GM21526 (cell line): Measurements from ENCODE around the gene MTHFD1L.
"Not testable (repeated sequence)": the region's sequence is repeated elsewhere in the genome, so short reads cannot be mapped to it uniquely, and the experiment has no call there.

Experiments used
- ATAC-seq: cut with Tn5 transposase; IDR thresholded peaks from one replicate; pipeline ENCODE4 v1.9.1; 2021; ENCODE audit warnings: moderate library complexity; ENCODE audit not compliant: unreplicated experiment, low FRiP score

The MTHFD1L gene

GRCh38 chr6:151087055-151087454 is 221.6 kb downstream of the MTHFD1L start:
- not testable (repeated sequence) for ATAC-seq

DNA sequence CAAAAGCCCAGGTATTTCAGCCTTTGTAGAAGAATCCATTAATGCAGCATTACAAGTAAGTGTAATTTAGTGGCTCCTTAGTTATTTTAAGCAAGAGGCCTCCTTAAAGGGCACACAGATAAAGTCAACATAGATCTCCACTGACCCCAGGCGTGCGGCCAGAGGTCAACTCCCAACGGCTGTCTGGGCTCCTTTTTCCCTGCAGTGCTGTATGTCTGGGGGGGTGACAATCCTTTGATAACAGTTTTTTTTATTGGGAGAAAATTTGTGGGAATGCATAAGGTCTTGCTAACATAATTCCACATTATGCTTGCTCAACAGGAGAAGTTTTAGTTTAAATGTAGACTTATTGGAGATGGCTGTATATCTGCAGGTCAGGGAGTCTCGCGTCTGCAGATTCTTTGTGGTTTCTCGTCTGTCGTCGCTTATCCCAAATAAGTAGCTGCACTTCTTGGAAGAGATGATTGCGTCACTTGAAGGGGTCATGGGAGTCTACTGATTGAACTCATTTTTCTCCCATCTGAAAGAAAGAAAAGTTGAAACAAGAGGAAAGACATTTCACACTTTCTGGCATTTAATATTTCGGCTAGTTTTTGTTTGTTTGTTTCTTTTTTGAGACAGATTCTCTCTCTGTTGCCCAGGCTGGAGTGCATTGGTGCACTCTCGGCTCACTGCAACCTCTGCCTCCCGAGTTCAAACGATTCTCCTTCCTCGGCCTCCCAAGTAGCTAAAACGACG is 222.5 kb downstream of the MTHFD1L start:
- no peak for ATAC-seq

GRCh38 chr6:151088599-151088935 is 223.1 kb downstream of the MTHFD1L start:
- no peak for ATAC-seq

DNA sequence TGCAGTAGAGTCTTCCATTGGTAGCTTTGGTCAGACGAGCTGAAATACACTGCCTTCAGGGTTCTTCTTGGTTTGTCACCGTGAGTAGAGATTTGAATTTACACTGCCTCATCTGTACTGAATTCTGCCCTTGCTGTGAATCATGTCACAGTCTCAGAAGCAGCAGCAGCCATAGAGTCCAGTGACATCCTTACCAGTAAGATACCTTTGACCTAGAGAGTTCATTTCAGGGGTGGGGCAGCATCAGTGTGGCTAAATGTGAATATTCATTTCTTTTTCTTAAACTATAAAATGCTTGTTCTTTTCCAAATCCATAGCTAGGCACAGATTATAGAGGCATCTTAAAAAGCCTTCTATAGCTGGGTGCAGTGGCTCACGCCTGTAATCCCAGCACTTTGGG is 223.5 kb downstream of the MTHFD1L start:
- no peak for ATAC-seq

GRCh38 chr6:151089978-151090377 is 224.5 kb downstream of the MTHFD1L start:
- ATAC-seq: no peak

GRCh38 chr6:151091571-151091970 is 226.1 kb downstream of the MTHFD1L start:
- ATAC-seq: no peak

DNA sequence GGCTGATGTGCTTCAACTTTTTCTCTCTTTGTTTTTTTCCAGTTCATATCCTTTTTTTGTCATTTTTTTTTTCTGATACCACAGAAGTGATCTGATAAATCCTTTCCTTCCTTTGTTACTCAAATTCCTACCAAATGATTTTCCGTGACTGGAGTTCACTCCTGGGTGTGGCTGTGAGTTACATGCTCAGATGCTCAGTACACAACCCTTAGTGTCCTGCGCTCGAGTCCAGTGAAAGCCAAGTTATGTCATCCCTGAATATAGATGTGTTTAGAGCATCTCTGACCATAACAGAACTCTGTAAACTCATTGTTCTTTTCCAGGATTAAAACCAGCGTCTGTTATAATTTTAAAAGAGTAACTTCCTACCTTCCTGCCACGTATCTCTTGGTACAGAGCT is 227.1 kb downstream of the MTHFD1L start:
- ATAC-seq: no peak

- no peak for ATAC-seq
Measured at GRCh38 chr6:151093706-151094105, 228.2 kb downstream of the MTHFD1L start.

- ATAC-seq: no peak
Measured at GRCh38 chr6:151095538-151096254, 230.2 kb downstream of the MTHFD1L start.

DNA sequence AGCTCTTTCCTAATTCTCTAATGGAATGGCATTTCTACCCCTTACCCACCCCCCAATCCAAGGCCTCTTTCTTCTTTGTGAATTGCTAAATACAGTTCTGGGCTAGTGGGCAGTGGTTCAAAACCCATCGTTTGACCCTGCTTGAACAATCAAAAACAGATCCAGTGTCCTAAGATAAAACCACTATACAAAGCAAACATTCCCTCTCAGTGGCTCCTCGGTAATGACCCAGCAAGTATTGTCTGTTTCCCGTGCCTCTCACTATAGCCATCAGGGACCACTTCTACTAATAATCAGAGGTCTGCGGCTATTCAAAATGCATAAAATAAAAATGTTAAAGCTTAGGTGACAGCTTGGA is 230.7 kb downstream of the MTHFD1L start:
- no peak for ATAC-seq

DNA sequence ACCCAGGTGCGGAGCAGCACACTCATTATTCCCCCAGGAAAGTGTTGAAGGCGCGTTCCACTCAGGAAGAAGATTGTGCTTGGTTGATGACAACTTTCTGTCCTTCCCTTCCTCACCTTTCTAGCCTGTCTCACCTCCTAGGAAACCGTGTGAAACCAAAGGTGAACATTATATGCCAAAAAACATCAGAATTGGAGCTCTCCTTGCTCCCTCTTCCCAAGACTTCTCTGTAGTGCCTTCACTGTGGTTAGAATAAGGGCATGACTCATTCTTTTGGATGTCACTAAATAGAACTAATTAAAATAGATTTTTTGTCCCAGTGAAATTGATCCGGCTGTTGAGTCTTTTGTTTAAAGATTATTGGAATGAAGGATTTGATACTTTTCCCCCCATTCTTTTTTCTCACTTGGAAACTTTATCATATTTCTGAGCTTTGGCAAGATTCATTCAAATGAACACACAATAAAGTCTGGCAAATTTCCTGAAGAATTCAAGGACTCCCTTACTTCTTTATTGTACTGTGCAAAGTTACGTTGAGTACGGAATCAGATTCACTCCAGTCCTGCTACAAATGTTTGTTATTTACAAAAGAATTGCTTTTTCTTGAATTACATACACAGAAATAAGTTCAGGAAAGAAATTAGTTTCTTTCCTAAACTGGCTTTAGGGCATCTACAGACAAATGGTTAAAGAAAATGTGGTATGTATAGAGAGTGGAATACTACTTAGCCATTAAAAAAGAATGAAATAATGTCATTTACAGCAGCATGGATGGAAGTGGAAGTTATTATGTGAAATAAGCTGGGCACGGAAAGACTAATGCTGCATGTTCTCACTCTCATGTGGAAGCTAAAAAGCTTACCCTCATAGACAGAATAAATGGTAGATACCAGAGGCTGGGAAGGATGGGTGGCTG is 231.4 kb downstream of the MTHFD1L start:
- ATAC-seq: no peak

DNA sequence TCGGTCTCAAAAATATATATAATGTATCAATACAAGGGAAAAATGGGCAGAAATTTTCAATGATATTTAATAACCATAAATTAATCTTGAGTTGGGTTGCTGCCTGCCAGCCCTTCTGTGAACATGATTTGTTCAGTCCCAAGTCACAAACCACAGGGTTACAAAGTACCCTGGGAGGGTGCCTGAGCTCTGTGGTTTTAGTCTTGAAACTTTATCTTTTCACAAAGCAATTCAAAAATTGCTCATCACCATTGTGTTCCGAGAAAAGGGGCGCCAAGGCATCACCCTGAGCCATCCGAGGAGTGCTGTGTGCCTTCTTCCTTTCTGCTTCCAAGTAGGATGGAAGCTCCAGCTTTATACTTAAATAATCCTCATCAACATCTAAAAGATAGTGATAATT is 232.7 kb downstream of the MTHFD1L start:
- no peak for ATAC-seq

DNA sequence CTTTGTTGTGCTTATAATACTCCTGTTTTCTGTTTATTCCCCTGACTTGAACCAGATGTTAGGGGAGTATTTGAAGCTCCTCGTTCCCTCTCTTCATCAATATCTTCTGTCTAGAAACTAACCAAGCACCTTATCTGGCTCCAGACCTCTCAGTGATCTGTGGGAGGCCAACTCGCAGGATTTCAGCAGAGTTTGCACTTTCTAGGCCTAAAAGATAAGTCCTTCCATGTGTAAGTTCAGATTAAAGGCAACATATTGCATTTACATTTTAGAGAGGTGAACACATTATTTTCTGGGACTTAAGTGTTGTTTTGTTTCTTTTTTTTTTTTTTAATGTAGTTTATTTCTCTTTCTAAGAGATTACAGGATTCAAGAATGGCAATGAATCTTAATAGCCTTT is 234.8 kb downstream of the MTHFD1L start:
- no peak for ATAC-seq

DNA sequence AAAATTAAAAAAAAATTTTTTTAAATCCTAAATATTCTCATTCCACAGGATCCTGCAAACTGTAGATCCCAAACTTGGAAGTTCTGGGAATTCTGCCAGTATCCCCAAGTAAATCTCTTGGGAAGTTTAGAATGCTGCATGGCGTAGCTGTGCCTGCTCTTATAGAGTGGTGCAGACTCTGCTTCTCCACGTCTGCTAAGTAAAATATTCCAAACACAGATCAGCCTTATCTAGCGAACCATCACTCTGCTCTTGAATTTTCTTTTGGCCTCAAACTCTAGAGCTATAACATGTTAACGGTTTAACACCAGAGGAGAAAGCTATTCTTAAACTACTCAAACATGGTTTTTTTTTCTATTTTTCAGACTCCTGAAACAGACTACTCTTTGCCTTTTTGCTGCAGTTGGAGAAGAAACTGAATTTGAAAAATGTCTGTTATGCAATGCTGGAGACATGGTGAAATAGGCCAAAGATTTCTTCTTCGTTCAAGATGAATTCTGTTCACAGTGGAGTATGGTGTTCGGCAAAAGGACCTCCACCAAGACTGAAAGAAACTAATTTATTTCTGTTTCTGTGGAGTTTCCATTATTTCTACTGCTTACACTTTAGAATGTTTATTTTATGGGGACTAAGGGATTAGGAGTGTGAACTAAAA is 235.8 kb downstream of the MTHFD1L start:
- no peak for ATAC-seq

GRCh38 chr6:151101816-151102694 is 236.6 kb downstream of the MTHFD1L start:
- no peak for ATAC-seq

- ATAC-seq: no peak
Measured at GRCh38 chr6:151103266-151103665, 237.8 kb downstream of the MTHFD1L start.

DNA sequence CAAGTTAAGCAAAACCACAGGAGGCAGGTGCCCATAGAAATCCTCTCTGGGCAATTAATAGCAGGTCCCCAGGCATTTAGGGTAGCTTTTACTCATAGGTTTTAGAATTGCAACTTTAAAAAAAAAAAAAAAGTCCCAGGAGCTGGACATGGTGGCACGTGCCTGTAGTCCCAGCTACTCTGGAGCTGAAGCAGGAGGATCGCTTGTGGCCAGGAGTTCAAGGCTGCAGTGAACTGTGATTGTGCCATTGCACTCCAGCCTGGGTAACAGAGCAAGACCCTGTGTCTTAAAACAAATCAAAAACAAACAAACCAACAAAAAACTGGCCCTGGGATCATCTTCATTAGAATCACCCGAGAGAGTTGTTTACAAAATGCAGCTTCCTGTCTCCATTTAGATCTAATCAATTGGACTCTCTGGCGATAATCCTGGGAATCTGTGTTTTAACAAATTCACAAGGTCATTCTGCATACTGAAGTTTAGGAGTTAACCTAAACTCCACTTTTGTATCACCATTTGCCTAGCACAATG is 242.5 kb downstream of the MTHFD1L start:
- ATAC-seq: no peak

DNA sequence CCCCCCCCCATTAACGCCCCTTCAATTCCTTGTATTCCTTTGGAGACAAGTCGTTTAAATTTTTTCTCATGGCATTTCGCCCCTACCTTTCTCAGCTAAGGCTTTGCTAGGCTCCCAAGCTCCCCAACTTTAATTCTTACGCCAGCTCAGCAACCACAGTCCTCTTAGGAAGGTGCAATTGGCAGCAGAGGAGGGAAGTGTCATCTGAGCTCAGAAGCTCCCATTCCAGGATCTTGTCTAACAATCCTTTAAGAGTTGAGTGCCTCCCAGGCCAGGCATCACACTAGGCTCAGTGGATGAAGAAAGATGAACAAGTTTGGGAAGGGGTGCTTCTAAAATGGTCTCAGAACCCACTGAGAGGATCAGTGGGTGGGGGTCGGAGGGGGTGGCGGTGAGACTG is 243.0 kb downstream of the MTHFD1L start:
- no peak for ATAC-seq

DNA sequence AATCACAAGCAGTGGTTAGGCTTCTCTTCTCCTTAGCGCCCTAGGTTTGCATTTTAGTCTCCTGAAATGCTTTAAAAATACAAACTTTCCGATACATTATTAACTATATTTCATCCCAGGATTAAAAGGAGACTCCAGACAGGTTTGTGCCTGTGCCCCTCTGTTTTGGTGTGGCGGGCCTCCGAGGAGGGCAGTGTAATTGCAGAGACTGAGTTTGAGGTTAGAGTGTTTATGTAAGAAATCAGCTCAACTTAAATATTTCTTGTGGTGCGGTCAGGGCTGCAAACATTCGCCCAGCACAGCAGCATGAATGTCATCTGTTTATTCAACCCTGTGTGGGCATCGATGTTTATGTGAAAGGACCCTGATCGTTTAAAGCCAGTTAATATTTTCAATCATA is 243.9 kb downstream of the MTHFD1L start:
- no peak for ATAC-seq
